Osteocyte (in vitro differentiated cells): ENCODE data around the gene HSH2D. TPM values are rescaled to one million over a fixed set of nuclear protein-coding genes. Genes with fewer than 3 reads are reported as not detected.
"Not testable (repeated sequence)": the region's sequence is repeated elsewhere in the genome, so short reads cannot be mapped to it uniquely, and the experiment has no call there.

Source experiments
- DNase-seq: peaks from one replicate; pipeline ENCODE4 v3.0.0; 2021; ENCODE audit warnings: mixed read lengths; ENCODE audit not compliant: unreplicated experiment; ENCODE audit errors: extremely low spot score
- H3K27ac Mint-ChIP-seq: one replicate; pipeline ENCODE4 v1.8.0; 2021; ENCODE audit warnings: mild to moderate bottlenecking, mixed read lengths; ENCODE audit not compliant: unreplicated experiment
- H3K27me3 Mint-ChIP-seq: one replicate; pipeline ENCODE4 v1.8.0; 2021; ENCODE audit warnings: mixed read lengths; ENCODE audit not compliant: unreplicated experiment
- H3K36me3 Mint-ChIP-seq: one replicate; pipeline ENCODE4 v1.8.0; 2021; ENCODE audit warnings: mixed read lengths; ENCODE audit not compliant: unreplicated experiment
- H3K4me1 Mint-ChIP-seq: one replicate; pipeline ENCODE4 v1.8.0; 2021; ENCODE audit warnings: mixed read lengths; ENCODE audit not compliant: unreplicated experiment
- H3K4me3 Mint-ChIP-seq: one replicate; pipeline ENCODE4 v1.8.0; 2021; ENCODE audit warnings: mild to moderate bottlenecking, moderate library complexity, mixed read lengths; ENCODE audit not compliant: unreplicated experiment
- H3K9me3 Mint-ChIP-seq: one replicate; pipeline ENCODE4 v1.8.0; 2021; ENCODE audit warnings: mixed read lengths; ENCODE audit not compliant: unreplicated experiment
- total RNA-seq: library from RNA; stranded (reverse); gene quantifications from 2 replicates; pipeline ENCODE4 v1.2.1, GENCODE V29; 2021
- TF ChIP-seq, protein P1 (sequence below): fragments of 200-600 bp; sonication (generic); IDR thresholded peaks from 2 replicates; pipeline ENCODE4 v1.5.0; 2021; ENCODE audit warnings: antibody characterized with exemption, mild to moderate bottlenecking, moderate library complexity

Gene HSH2D
- total RNA-seq, 1 donor from 2014 or later: not detected

DNA sequence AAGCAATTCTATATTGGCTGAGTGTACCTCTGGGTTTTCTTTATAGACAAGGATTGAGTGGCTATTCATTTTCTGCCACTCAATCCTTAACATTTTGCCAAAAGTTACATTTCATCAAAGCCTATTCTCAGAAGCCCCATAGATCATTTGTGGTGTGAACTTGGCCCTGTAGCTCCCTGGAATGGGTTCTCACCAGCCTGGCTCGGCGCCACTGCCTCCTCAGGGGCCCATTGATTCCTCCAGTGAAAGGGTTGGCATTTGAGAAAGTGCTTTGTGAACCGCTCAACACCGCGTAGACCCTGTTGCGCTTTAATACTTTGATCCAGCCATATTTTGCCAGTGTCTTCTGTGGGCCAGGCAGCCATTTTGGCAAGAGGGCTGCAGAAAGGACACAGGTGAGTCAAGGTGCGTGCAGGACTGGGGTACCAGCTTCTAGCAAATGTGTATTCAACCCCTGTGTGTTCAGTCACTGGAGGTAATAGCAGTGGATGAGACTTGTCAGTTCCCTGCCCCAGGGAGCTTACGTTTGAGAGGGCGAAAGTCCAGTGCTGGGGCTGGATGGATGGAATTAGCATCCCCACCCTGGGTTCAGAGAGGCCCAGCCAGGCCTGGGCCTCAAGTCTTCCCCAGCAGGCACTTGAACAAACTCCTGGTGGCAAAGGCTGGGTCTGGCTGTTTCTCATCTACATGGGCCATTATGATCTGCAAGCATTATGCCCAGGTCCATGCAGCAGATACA lies 28.0 kb upstream of the HSH2D start:
- Mint-ChIP-seq H3K9me3 (no peaks in the 10 kb centered on the region), H3K27ac (no peak overlapping the region), H3K4me3 (no peak overlapping the region)

DNA sequence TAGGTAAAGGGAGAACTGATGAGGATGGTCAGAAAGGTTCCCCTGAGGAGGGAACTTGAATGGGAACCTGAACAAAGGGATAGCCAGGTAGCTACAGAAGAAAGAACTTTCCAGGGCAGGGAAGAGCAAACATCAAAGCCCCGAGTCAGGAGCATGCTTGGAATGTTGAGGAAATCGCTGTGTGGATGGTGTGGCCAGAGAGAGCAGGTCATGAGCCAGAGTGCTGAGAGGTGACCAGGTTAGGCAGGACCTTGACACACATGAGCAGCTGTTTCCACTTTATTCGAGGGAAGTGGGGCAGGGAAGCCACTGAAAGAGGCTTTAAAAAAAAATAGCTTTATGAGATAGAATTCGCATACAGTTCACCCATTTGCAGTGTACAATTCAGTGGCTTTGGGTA lies 27.4 kb upstream of the HSH2D start:
- TF ChIP-seq, protein P1, sequence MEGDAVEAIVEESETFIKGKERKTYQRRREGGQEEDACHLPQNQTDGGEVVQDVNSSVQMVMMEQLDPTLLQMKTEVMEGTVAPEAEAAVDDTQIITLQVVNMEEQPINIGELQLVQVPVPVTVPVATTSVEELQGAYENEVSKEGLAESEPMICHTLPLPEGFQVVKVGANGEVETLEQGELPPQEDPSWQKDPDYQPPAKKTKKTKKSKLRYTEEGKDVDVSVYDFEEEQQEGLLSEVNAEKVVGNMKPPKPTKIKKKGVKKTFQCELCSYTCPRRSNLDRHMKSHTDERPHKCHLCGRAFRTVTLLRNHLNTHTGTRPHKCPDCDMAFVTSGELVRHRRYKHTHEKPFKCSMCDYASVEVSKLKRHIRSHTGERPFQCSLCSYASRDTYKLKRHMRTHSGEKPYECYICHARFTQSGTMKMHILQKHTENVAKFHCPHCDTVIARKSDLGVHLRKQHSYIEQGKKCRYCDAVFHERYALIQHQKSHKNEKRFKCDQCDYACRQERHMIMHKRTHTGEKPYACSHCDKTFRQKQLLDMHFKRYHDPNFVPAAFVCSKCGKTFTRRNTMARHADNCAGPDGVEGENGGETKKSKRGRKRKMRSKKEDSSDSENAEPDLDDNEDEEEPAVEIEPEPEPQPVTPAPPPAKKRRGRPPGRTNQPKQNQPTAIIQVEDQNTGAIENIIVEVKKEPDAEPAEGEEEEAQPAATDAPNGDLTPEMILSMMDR: no peak
- DNase-seq: no peak
- peaks cover 18% of the 10 kb centered on the region for H3K4me1 Mint-ChIP-seq
- no peaks in the 10 kb centered on the region for H3K27me3 Mint-ChIP-seq
- no peak overlapping the region for H3K4me3 Mint-ChIP-seq
- H3K36me3 Mint-ChIP-seq: peaks cover 11% of the 10 kb centered on the region
- no peak overlapping the region for H3K27ac Mint-ChIP-seq
- H3K9me3 Mint-ChIP-seq: no peaks in the 10 kb centered on the region

More for the DNA sequence above, 28.0 kb upstream of the HSH2D start:
- no peak for DNase-seq
- H3K4me1 Mint-ChIP-seq: peaks cover 20% of the 10 kb centered on the region
- H3K27me3 Mint-ChIP-seq: no peaks in the 10 kb centered on the region
- TF ChIP-seq, protein P1: no peak
- peaks cover 11% of the 10 kb centered on the region for H3K36me3 Mint-ChIP-seq

DNA sequence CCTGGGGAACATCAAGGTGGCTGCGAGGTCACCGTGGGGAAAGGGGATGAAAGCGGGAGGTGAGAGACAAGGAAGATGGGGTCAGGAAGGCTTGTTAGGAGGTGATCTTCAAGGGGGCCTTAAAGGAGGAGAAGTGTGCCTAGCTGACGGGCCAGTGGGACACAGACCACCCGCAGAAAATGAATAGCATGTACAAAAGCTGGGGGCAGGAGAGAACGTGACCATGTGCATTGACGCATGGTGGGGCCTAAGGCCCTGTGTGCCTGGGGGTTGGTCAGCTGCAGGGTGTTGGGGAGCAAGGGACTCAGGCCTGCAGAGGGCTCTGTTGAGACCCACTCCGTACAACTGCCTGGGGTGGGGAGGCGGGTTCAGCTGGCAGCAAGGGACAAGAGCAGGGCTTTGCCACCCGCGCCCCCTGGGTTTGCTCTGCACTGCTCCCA lies 25.9 kb upstream of the HSH2D start:
- TF ChIP-seq, protein P1: no peak
- DNase-seq: no peak
- Mint-ChIP-seq H3K36me3 (peaks cover 20% of the 10 kb centered on the region), H3K4me3 (no peak overlapping the region), H3K27me3 (no peaks in the 10 kb centered on the region), H3K27ac (no peak overlapping the region), H3K9me3 (no peaks in the 10 kb centered on the region), H3K4me1 (peaks cover 9% of the 10 kb centered on the region)

DNA sequence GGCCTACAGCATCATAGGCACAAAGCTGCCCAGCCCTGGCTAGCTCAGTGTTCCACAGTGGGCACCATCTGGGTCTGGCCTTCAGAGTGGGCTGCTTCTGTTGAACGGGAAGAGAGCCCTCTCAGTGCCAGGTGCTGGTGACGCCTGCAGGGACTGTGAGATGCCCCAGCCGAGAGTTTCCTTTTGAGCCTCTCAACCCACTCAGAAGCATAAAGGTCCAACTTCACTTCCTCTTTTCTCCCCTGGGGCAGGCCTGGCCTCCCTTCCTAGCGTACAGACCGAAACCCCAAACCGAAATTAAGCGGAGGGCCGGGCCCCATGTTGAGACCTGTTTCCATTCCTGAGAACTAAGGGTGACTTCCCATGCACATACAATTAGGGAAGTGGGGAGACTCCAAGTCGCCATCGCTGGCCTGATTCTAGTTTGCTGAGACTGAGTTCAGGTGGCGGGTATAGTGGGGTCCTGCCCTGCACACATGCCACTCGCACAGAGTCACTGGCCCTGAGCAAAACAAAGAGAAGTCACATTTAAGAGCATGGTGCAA lies 24.9 kb upstream of the HSH2D start:
- no peaks in the 10 kb centered on the region for H3K9me3 Mint-ChIP-seq
- H3K4me3 Mint-ChIP-seq: no peak overlapping the region
- no peaks in the 10 kb centered on the region for H3K27me3 Mint-ChIP-seq
- H3K36me3 Mint-ChIP-seq: peaks cover 20% of the 10 kb centered on the region
- no peak overlapping the region for H3K27ac Mint-ChIP-seq
- peaks cover 5% of the 10 kb centered on the region for H3K4me1 Mint-ChIP-seq
- TF ChIP-seq, protein P1: no peak
- no peak for DNase-seq

DNA sequence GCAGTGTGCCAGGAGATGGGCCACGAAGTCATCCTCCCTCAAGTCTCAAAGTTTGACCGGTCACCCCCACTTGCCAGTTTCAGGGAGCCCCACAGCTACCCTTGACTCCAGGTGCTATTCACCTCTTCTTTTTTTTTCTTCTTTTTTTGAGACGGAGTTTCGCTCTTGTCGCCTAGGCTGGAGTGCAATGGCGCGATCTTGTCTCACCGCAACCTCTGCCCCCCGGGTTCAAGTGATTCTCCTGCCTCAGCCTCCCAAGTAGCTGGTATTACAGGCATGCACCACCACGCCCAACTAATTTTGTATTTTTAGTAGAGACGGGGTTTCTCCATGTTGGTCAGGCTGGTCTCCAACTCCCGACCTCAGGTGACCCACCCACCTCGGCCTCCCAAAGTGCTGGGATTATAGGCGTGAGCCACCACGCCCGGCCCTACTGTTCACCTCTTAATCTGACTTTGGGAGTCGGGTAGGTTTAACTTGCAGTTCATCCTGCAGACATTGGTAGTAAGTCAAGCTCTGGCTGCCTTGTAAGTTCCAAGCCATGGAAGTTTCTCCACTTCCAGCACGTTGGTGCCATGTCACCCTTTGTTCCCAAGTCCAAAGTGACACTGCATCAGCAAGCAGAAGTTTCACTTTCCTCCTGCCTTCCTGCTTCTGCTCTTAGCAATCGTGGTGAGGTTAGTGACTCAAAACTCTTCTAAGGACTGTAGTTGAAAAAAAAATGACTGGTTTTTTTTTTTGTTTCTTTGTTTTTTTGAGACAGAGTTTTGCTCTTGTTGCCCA lies 24.2 kb upstream of the HSH2D start:
- not testable (repeated sequence) for H3K4me3 Mint-ChIP-seq, DNase-seq, H3K9me3 Mint-ChIP-seq, H3K27me3 Mint-ChIP-seq, H3K4me1 Mint-ChIP-seq, H3K27ac Mint-ChIP-seq
- peaks cover 23% of the 10 kb centered on the region for H3K36me3 Mint-ChIP-seq
